OCI-LY7 (cell line): ENCODE results near the gene DNPH1. TPM values are rescaled to one million over a fixed set of nuclear protein-coding genes. Genes with fewer than 3 reads are reported as not detected.

Experiments
- BruUV-seq: library from RNA; stranded (reverse); fragments of 400-500 nt; replicated peaks from 2 replicates; lab custom pipeline; 2021; lab: Mats Ljungman, UMichigan
- CTCF ChIA-PET: fragments of 300-600 bp; sonication (Branson Sonifier 250); formaldehyde crosslinking; loops from one replicate; lab custom pipeline; 2022; ENCODE audit warnings: antibody characterized with exemption; ENCODE audit not compliant: unreplicated experiment; lab: Charles Lee
- POLR2A ChIA-PET: fragments of 300-600 bp; sonication (Branson Sonifier 250); formaldehyde crosslinking; loops from one replicate; lab custom pipeline; 2022; ENCODE audit warnings: antibody characterized with exemption; lab: Charles Lee
- DNase-seq: peaks from one replicate; pipeline ENCODE4 v3.0.0-alpha.2; 2015; ENCODE audit warnings: low spot score
- H2AFZ ChIP-seq: fragments of 200-600 bp; sonication (generic), shearing (Covaris generic); 2 replicates; pipeline ENCODE4 v1.6.1; 2014; ENCODE audit warnings: mild to moderate bottlenecking, antibody characterized with exemption, low read length, moderate library complexity
- H3K27ac ChIP-seq: fragments of 200-600 bp; sonication (generic); 2 replicates; pipeline ENCODE4 v1.5.1; 2014; ENCODE audit warnings: mixed run types, low read depth, mild to moderate bottlenecking, moderate library complexity, low read length, inconsistent platforms; ENCODE audit not compliant: poor library complexity, severe bottlenecking
- H3K36me3 ChIP-seq: fragments of 200-600 bp; sonication (generic); 2 replicates; pipeline ENCODE4 v1.6.1; 2014; ENCODE audit warnings: mild to moderate bottlenecking, antibody characterized with exemption, low read length, moderate library complexity, mixed read lengths; ENCODE audit not compliant: insufficient read depth
- H3K4me1 ChIP-seq: fragments of 200-600 bp; sonication (generic); 2 replicates; pipeline ENCODE4 v1.5.1; 2014; ENCODE audit warnings: mild to moderate bottlenecking, low read length; ENCODE audit not compliant: insufficient read depth, poor library complexity, severe bottlenecking
- H3K4me2 ChIP-seq: fragments of 200-600 bp; sonication (generic); 2 replicates; pipeline ENCODE4 v1.6.1; 2014; ENCODE audit warnings: mild to moderate bottlenecking, low read length
- H3K4me3 ChIP-seq: fragments of 200-600 bp; sonication (generic); 2 replicates; pipeline ENCODE4 v1.5.1; 2014; ENCODE audit warnings: mild to moderate bottlenecking, low read depth, low read length; ENCODE audit not compliant: poor library complexity, severe bottlenecking
- H3K79me2 ChIP-seq: fragments of 200-600 bp; sonication (generic); 2 replicates; pipeline ENCODE4 v1.6.1; 2016; ENCODE audit warnings: low read depth, mild to moderate bottlenecking, low read length, moderate library complexity, mixed read lengths; ENCODE audit not compliant: insufficient read depth
- H3K9me2 ChIP-seq: fragments of 200-600 bp; sonication (generic); 2 replicates; pipeline ENCODE4 v1.6.1; 2016; ENCODE audit warnings: mild to moderate bottlenecking, low read length, mixed read lengths; ENCODE audit not compliant: insufficient read depth
- H3K9me3 ChIP-seq: fragments of 200-600 bp; sonication (generic); 2 replicates; pipeline ENCODE4 v1.6.1; 2014; ENCODE audit warnings: mild to moderate bottlenecking, mixed run types, low read length, mixed read lengths
- H4K20me1 ChIP-seq: fragments of 200-600 bp; sonication (generic); 2 replicates; pipeline ENCODE4 v1.6.1; 2014; ENCODE audit warnings: mild to moderate bottlenecking, antibody characterized with exemption, low read length, moderate library complexity, mixed read lengths; ENCODE audit not compliant: insufficient read depth
- CTCF ChIP-seq: fragments of 200-600 bp; sonication (generic); conservative IDR thresholded peaks from 2 replicates; pipeline ENCODE4 v1.5.1; 2014; ENCODE audit warnings: mild to moderate bottlenecking, antibody characterized with exemption, low read length, moderate library complexity, mixed read lengths
- EZH2phosphoT487 ChIP-seq: fragments of 200-600 bp; sonication (generic); IDR thresholded peaks from 2 replicates; pipeline ENCODE4 v1.6.1; 2018; ENCODE audit warnings: low read depth, borderline replicate concordance, mild to moderate bottlenecking, mixed run types, antibody characterized with exemption, low read length, moderate library complexity, mixed read lengths
- intact Hi-C: fragments of 100-400 bp; cut with micrococcal nuclease; formaldehyde crosslinking; loops from one replicate; pipeline ENCODE4 v1.10.0; 2022; ENCODE audit not compliant: unreplicated experiment
- total RNA-seq, 2 experiments: library from RNA; depleted of rRNA in 1 of 2; stranded (reverse); fragments of >200 nt in 1 of 2; shearing (Covaris generic) in 1 of 2; gene quantifications; 2 replicates each; pipeline ENCODE4 v1.2.3, GENCODE V29; 2014 to 2022

The DNPH1 gene
- total RNA-seq, 2 experiments from 2014 or later: 65.5 to 111 TPM

GRCh38 chr6:43241446-43241845 is 12.2 kb upstream of the DNPH1 start:
- TF ChIP-seq EZH2phosphoT487: no peak
- no peak for TF ChIP-seq CTCF
- no TSS peak for BruUV-seq
- no peaks in the 10 kb centered on the region for H4K20me1 ChIP-seq
- no peak overlapping the region for H3K4me3 ChIP-seq
- H3K4me1 ChIP-seq: peaks cover 7% of the 10 kb centered on the region
- POLR2A ChIA-PET: interaction anchor here (0.6 to 0.8 kb wide), 2 partner anchors 8 to 839 kb away, joined by 4 to 8 read pairs; no protein-coding TSS in a partner anchor
- no peaks in the 10 kb centered on the region for H3K36me3 ChIP-seq
- no peaks in the 10 kb centered on the region for H3K79me2 ChIP-seq
- H3K27ac ChIP-seq: no peak overlapping the region
- H2AFZ ChIP-seq: no peak overlapping the region
- no peak for DNase-seq
- intact Hi-C loops: no loop called here
- CTCF ChIA-PET: no interaction called here
- H3K4me2 ChIP-seq: no peak overlapping the region
- H3K9me2 ChIP-seq: no peaks in the 10 kb centered on the region
- H3K9me3 ChIP-seq: no peaks in the 10 kb centered on the region

- no peak overlapping the region for H3K27ac ChIP-seq
- H3K4me3 ChIP-seq: no peak overlapping the region
- H3K9me3 ChIP-seq: no peaks in the 10 kb centered on the region
- no peak overlapping the region for H2AFZ ChIP-seq
- H4K20me1 ChIP-seq: no peaks in the 10 kb centered on the region
- ChIA-PET POLR2A (interaction anchor here (0.6 to 0.8 kb wide), 2 partner anchors 9 to 840 kb away, joined by 4 to 8 read pairs; no protein-coding TSS in a partner anchor), CTCF (no interaction called here)
- no peak for DNase-seq
- TF ChIP-seq CTCF: no peak
- TF ChIP-seq EZH2phosphoT487: no peak
- intact Hi-C loops: no loop called here
- no TSS peak for BruUV-seq
- no peaks in the 10 kb centered on the region for H3K79me2 ChIP-seq
- no peak overlapping the region for H3K4me2 ChIP-seq
- no peaks in the 10 kb centered on the region for H3K9me2 ChIP-seq
- no peaks in the 10 kb centered on the region for H3K36me3 ChIP-seq
- H3K4me1 ChIP-seq: peaks cover 2% of the 10 kb centered on the region
These were observed 11.7 kb upstream of the DNPH1 start for GRCh38 chr6:43240950-43241349.

- no peaks in the 10 kb centered on the region for H4K20me1 ChIP-seq
- no peaks in the 10 kb centered on the region for H3K9me3 ChIP-seq
- no peaks in the 10 kb centered on the region for H3K9me2 ChIP-seq
- ChIA-PET POLR2A (interaction anchor here (0.6 to 2.0 kb wide), 3 partner anchors 7 to 250 kb away, joined by 4 to 7 read pairs (median 5); no protein-coding TSS in a partner anchor), CTCF (no interaction called here)
- no peak overlapping the region for H3K27ac ChIP-seq
- no peaks in the 10 kb centered on the region for H3K4me1 ChIP-seq
- BruUV-seq: no TSS peak
- intact Hi-C loops: no loop called here
- no peak overlapping the region for H2AFZ ChIP-seq
- no peak for TF ChIP-seq CTCF
- TF ChIP-seq EZH2phosphoT487: no peak
- H3K79me2 ChIP-seq: no peaks in the 10 kb centered on the region
- no peaks in the 10 kb centered on the region for H3K36me3 ChIP-seq
- H3K4me2 ChIP-seq: no peak overlapping the region
- no peak overlapping the region for H3K4me3 ChIP-seq
- DNase-seq: no peak
These were observed 9.8 kb upstream of the DNPH1 start for GRCh38 chr6:43239054-43239453.
